ENCODE measurements around the gene DHPS.
"Not testable (repeated sequence)": the region's sequence is repeated elsewhere in the genome, so short reads cannot be mapped to it uniquely, and the experiment has no call there.

Gene DHPS

GRCh38 chr19:12705169-12705568, 23.5 kb upstream of the DHPS start:
- no peak for DNase-seq

GRCh38 chr19:12703046-12703445, 21.4 kb upstream of the DHPS start:
- peak in 1 of 2 experiments; percentile 52 for DNase-seq

DNA sequence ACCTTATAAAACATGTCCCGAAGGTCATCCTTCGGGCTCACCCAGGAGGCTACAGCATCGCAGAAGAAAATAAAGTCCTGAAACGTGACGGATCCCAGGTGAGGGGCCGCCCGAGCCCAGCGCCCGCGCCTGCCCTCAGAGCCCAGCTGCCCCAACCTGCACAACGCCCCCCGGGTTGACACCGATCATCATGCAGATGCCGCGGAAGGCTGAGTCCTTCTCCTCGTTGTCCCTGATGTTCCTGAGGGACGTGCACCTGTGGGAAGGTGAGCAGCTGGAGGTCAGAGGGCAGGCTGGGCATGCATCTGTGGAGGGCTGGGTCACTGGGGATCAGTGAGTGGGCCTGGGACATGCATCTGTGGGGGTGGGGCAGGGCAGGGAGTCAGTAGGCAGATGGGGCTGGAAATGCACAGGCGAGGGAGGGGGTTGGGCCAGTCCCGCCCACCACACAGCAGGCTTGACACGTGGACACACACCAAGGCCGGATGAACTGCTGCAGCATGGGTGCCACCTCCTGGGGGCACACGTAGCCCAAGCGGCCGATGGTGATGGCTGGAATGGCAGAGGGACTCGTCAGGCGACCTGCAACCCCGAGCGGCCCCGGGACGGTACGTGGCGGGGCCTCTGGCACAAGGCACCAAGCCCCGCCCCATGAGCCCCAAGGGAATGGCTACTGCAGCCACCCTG, 20.1 kb upstream of the DHPS start:
- no peak for DNase-seq

DNA sequence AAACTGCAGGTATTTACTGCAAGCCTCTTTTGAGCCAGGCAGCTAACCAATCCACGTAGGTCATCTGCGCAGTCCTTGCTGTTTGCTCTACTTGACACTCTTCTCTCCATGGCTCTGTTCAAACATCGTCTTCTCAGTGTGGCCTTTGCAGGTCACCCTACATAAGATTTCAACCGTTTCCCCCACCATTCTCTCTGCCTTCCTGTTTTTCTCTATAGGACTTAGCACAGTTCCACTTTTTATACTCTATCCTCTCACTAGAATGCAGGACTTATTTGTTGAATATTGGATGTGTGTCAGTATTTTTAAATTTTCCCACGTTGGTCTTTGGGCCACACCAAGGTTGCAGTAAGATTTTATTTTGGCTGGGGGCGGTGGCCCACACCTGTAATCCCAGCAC, 16.5 kb upstream of the DHPS start:
- DNase-seq, result no peak

- not testable (repeated sequence) for DNase-seq
Measured at GRCh38 chr19:12697425-12697824, 15.7 kb upstream of the DHPS start.

GRCh38 chr19:12696366-12697335, 15.0 kb upstream of the DHPS start, which contains the start of gene FBXW9:
Gene FBXW9 (minus strand): TSS chr19:12696631. CDS start chr19:12696581, 50 bp downstream.
- peak; percentile 82 to 91 for DNase-seq

GRCh38 chr19:12695997-12696365, 14.3 kb upstream of the DHPS start:
- no peak for DNase-seq

GRCh38 chr19:12695514-12695913, 13.8 kb upstream of the DHPS start:
- no peak for DNase-seq

DNA sequence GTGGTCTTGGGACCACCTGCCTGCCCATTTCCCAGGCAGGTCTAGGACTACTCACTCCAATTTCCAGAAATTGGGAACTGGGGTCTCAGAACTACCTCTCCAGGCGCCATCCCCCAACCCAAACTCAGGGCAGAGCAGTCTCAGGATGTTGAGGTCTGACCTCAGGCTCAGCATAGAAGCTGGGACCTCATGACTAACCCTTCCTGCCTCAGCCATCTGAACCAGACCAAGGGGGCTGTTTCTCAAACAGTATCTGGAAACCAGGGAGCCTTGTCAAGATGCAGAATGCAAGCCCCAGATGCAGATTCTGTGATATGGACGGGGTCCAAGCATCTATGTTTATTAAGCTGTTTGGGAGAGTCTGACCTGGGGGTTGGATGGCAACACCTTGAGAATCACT, 13.4 kb upstream of the DHPS start:
- no peak for DNase-seq

DNA sequence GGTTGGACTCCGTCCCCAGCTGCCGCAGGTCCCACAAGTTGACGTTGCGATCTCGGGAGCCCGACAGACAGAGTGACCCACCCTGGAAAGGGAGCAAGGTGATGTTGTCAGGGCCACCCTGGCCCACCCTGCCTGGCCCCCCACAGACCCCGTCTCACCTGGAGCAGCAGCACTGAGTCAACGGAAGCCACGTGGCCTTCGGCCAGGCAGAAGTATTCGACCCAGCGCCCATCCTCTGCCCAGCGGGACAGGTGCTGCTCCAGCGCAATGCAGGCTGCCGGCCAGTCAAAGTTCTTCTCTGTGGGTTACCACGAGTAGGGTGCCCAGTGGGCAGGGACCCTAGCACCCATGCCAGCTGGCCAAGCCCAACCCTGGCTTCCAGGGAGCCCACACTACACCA, 13.0 kb upstream of the DHPS start:
- no peak for DNase-seq

- no peak for DNase-seq
Measured at GRCh38 chr19:12692960-12693359, 11.3 kb upstream of the DHPS start.

GRCh38 chr19:12689581-12690216, 8.0 kb upstream of the DHPS start:
- DNase-seq, result no peak

- no peak for DNase-seq
Measured at GRCh38 chr19:12689012-12689411, 7.3 kb upstream of the DHPS start.

DNA sequence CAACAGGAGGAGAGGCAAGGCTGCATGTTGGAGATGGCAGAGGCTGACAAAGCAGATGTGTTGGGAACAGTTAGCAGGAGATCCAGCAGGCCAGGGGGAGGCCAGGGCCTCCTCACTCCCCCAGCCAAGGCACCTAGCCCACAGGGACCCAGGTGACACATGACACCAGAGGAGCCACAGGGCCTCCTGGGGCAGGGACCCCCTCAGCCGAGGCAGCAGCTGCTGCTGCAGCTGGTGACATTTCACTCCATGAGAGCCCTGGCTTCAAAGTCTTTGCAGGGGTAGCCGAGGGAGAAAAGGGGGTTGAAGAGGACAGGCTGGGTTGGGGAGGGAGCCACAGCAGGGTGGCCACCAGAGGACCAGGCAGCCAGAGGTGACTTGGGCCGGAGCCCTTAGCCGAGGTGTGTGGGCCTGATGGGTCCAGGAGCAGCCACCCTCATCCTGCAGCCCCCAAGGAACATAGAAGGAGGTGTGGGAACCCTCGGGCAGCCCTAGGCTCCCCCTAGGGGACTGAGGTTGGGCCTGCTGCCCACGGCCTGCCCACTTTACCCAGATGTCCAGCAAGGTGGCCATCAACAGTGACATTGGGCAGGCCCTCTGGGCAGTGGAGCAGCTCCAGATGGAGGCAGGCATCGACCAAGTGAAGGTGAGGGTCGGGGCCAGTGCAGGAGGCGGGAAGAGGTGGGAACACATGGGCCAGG, 6.0 kb upstream of the DHPS start, which contains the start of gene GNG14:
TSS of gene GNG14 (plus strand) at position 503 of the 701 bp plus-strand sequence. CDS start at position 554, 51 bp downstream.
- DNase-seq, result no peak

- no peak for DNase-seq
Measured at GRCh38 chr19:12685831-12686230, 4.2 kb upstream of the DHPS start.

GRCh38 chr19:12680034-12680433, 1.6 kb downstream of the DHPS start:
- DNase-seq, result no peak

GRCh38 chr19:12678039-12678438, 3.6 kb downstream of the DHPS start:
- not testable (repeated sequence) for DNase-seq

- DNase-seq, result no peak
Measured at GRCh38 chr19:12676928-12677327, 4.8 kb downstream of the DHPS start.

DNA sequence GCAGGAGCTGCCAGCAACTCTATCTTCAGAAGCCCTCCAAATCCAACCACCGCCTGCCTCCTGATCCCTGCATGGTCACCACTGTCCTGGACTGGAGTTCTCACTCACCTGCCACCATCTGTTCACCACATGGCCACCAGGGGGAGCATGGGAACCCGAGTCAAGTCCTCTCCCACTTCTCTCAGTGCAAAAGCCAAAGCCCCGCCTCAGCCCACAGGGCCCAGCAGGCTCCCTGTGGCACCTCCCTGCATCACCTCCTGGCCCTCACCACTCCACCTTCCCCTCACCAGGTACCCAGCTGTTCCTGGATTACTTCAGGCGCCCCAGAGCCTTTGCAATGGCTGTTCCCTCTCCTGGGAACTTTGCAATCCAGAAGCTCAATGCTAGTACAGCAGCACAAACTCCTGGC, 5.3 kb downstream of the DHPS start:
- DNase-seq, result peak; percentile 36 to 69

DNA sequence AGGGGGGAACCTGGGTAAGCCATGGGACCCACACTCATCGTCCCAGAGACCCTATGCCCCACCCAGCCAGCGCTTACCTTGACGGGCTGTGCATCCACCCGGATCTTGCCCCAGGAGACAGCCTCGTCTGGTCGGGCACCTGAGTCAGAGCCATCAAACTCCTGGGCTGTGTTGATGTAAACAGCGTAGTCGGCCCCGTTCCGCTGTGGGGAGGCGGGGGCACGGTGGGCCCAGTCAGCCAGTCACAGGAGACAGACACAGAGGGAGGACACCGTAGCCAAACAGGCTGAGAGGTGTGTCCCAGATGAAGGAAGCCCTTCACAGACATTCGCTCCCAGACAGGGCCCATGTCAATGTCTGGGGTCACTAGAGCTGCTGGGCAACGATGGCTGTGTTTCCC, 5.7 kb downstream of the DHPS start:
- no peak for DNase-seq

GRCh38 chr19:12675399-12675798, 6.3 kb downstream of the DHPS start:
- DNase-seq, result no peak

- DNase-seq, result no peak
Measured at GRCh38 chr19:12672744-12673143, 8.9 kb downstream of the DHPS start.
